Measurements from ENCODE around the gene SAMD4A. TPM values are rescaled to one million over a fixed set of nuclear protein-coding genes. Genes with fewer than 3 reads are reported as not detected.
A peak's percentile ranks its signal among the peaks of the same experiment; 100 is the strongest.

The SAMD4A gene
- total and polyA plus RNA-seq, 2 donors, result 1.7 to 2.8 TPM

DNA sequence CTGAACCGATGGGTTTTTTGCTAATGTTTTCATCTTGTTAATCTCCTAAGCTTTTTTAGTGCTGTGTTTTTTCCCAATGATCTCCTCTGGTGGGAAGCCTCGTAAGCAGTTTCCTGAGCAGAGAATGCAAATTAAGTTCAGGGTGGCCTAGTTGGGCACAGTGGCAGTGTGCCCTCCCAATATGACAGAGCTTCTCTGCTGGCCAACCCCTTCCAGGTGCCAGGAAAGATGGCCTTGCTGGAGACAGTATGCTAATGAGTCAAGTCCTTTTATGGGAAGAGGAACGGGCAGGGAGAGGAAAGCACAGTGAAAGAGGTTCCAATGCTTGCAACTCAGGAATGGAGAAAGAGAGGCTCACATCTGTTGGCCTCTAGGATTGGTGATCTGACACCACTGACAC lies 219.9 kb downstream of the SAMD4A start:
- no peaks in the 10 kb centered on the region for H3K36me3 ChIP-seq (ENCODE audit: control insufficient read depth in 2 of 2, insufficient read depth in 2 of 2, low read length in 1 of 2)
- H3K4me1 ChIP-seq (ENCODE audit: control insufficient read depth in 2 of 2, insufficient read depth in 2 of 2, low read length in 2 of 2), result peaks cover 0 to 7% of the 10 kb centered on the region in 2 donors
- 77% methylated on average over 3 of the region's 3 CpGs for WGBS

DNA sequence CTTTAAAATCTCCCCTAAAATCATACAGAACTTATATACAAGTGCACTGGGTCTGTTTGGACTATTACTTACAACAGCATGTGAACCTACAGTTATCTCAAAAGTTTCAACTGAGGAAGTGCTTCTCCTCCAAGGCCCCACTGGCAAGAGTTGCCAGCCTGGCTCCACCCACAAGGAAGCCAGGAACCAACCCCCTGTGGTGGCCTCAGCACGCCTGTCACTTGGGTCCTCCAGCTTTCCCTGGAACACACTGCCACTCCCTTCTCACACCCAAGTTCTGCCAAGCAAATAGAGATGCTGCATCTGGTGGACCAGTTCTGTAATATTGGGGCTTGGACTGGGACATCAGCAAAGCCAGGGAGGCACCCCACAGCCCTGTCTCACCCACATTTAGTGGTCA lies 220.3 kb downstream of the SAMD4A start:
- H3K27ac ChIP-seq (ENCODE audit: low read depth in 1 of 2, low read length in 1 of 2), result no peak overlapping the region
- H3K36me3 ChIP-seq (ENCODE audit: control insufficient read depth in 2 of 2, insufficient read depth in 2 of 2, low read length in 1 of 2), result no peaks in the 10 kb centered on the region
- peaks cover 0 to 7% of the 10 kb centered on the region in 2 donors for H3K4me1 ChIP-seq (ENCODE audit: control insufficient read depth in 2 of 2, insufficient read depth in 2 of 2, low read length in 2 of 2)
- WGBS, result 64% methylated on average over 1 of the region's 1 CpG
- H3K27me3 ChIP-seq (ENCODE audit: control insufficient read depth in 2 of 2, insufficient read depth in 1 of 2, low read length in 1 of 2), result no peaks in the 10 kb centered on the region
- DNase-seq (ENCODE audit: low read depth in 6 of 9, low spot score in 9 of 9), result peak in 1 of 9 donors; percentile 30
- H3K9me3 ChIP-seq (ENCODE audit: control insufficient read depth in 2 of 2, insufficient read depth in 1 of 2, low read length in 1 of 2), result no peaks in the 10 kb centered on the region
- no peak overlapping the region for H3K4me3 ChIP-seq (ENCODE audit: low read length in 2 of 2)

More for the DNA sequence above, 219.9 kb downstream of the SAMD4A start:
- no peaks in the 10 kb centered on the region for H3K27me3 ChIP-seq (ENCODE audit: control insufficient read depth in 2 of 2, insufficient read depth in 1 of 2, low read length in 1 of 2)
- H3K4me3 ChIP-seq (ENCODE audit: low read length in 2 of 2), result no peak overlapping the region
- no peaks in the 10 kb centered on the region for H3K9me3 ChIP-seq (ENCODE audit: control insufficient read depth in 2 of 2, insufficient read depth in 1 of 2, low read length in 1 of 2)
- DNase-seq (ENCODE audit: low read depth in 6 of 9, low spot score in 9 of 9), result no peak
- no peak overlapping the region for H3K27ac ChIP-seq (ENCODE audit: low read depth in 1 of 2, low read length in 1 of 2)

DNA sequence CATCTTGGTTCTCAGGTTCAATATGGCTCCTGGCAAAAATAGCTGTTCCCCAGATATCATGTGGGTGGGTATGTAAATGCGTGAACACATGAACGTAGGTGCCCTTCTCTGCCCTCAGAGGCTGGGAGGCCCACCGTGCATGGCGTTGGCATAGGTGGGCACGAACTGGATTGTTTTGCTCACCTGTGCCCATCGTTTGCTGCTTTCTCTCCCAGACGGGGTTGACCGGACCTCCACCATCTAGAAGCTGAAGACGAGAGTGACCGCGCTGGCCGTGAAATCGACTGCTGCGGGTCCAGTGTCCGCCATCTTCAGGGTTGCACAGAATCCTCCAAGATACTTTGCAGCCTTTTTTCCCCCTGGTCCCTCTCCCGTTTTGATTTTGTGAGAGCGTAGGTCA lies 221.8 kb downstream of the SAMD4A start:
- WGBS, result 95% methylated on average over 17 of the region's 17 CpGs
- Histone ChIP-seq H3K4me3 (ENCODE audit: low read length in 2 of 2) (no peak overlapping the region), H3K36me3 (ENCODE audit: control insufficient read depth in 2 of 2, insufficient read depth in 2 of 2, low read length in 1 of 2) (no peaks in the 10 kb centered on the region), H3K4me1 (ENCODE audit: control insufficient read depth in 2 of 2, insufficient read depth in 2 of 2, low read length in 2 of 2) (peaks cover 0 to 7% of the 10 kb centered on the region in 2 donors), H3K9me3 (ENCODE audit: control insufficient read depth in 2 of 2, insufficient read depth in 1 of 2, low read length in 1 of 2) (no peaks in the 10 kb centered on the region), H3K27ac (ENCODE audit: low read depth in 1 of 2, low read length in 1 of 2) (no peak overlapping the region), H3K27me3 (ENCODE audit: control insufficient read depth in 2 of 2, insufficient read depth in 1 of 2, low read length in 1 of 2) (no peaks in the 10 kb centered on the region)
- DNase-seq (ENCODE audit: low read depth in 6 of 9, low spot score in 9 of 9), result no peak

DNA sequence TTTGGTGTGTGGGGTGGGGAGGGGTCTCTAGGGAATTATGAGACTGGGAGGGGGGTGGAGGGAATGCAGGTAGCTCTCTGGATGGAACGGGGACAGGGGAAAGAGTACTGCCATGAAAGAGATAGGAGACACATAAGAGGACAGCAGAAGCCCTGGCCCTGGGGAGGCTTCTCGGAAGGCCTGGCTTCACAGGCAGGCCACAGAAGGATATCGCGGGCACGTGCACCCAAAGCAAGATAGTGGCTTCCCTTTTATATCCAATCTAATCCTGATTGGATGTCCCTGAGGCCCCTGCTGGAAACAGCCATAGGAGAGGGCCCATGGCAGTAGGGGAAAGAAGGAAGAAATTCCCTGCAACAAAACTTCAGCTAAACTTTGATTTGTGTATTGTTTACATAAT lies 222.2 kb downstream of the SAMD4A start:
- no peak overlapping the region for H3K27ac ChIP-seq (ENCODE audit: low read depth in 1 of 2, low read length in 1 of 2)
- H3K4me1 ChIP-seq (ENCODE audit: control insufficient read depth in 2 of 2, insufficient read depth in 2 of 2, low read length in 2 of 2), result peaks cover 0 to 7% of the 10 kb centered on the region in 2 donors
- no peak overlapping the region for H3K4me3 ChIP-seq (ENCODE audit: low read length in 2 of 2)
- no peaks in the 10 kb centered on the region for H3K36me3 ChIP-seq (ENCODE audit: control insufficient read depth in 2 of 2, insufficient read depth in 2 of 2, low read length in 1 of 2)
- no peaks in the 10 kb centered on the region for H3K27me3 ChIP-seq (ENCODE audit: control insufficient read depth in 2 of 2, insufficient read depth in 1 of 2, low read length in 1 of 2)
- H3K9me3 ChIP-seq (ENCODE audit: control insufficient read depth in 2 of 2, insufficient read depth in 1 of 2, low read length in 1 of 2), result no peaks in the 10 kb centered on the region
- DNase-seq (ENCODE audit: low read depth in 6 of 9, low spot score in 9 of 9), result no peak
- WGBS, result 98% methylated on average over 5 of the region's 5 CpGs

DNA sequence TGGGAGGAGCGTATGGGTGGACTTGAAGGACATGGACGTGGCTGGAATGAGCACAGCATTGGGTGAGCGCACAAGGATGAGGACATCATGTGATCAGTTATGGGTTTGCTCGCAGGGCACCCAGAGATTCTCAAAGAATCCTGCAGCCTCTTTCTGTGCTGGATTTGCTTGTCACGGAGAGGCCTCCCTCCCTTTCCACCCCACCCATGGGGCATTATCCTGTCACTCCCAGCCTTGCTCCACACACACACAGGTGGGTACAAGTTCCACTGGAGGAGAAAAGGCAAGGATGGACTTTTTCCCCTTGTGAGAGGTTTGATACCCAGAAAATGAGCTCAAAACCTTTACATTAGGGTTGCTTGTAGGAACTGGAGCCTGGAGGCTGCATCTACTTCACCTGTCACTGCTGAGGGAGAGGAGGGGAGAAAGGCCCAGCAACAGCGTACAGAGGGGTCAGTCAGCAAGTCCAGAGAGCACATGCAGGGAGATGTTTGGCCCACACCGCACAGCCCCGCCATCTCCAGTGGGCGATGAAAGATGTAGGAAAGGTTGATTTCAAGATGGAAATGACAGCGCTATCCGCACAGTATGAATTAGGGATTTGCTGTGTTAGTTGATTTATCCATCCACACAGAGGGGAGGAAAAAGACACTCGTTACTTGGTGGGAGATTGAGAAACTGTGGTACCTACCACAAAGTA lies 223.0 kb downstream of the SAMD4A start:
- WGBS, result 98% methylated on average over 12 of the region's 12 CpGs
- peaks cover 0 to 7% of the 10 kb centered on the region in 2 donors for H3K4me1 ChIP-seq (ENCODE audit: control insufficient read depth in 2 of 2, insufficient read depth in 2 of 2, low read length in 2 of 2)
- H3K27me3 ChIP-seq (ENCODE audit: control insufficient read depth in 2 of 2, insufficient read depth in 1 of 2, low read length in 1 of 2), result no peaks in the 10 kb centered on the region
- no peaks in the 10 kb centered on the region for H3K36me3 ChIP-seq (ENCODE audit: control insufficient read depth in 2 of 2, insufficient read depth in 2 of 2, low read length in 1 of 2)
- no peak overlapping the region for H3K27ac ChIP-seq (ENCODE audit: low read depth in 1 of 2, low read length in 1 of 2)
- no peak overlapping the region for H3K4me3 ChIP-seq (ENCODE audit: low read length in 2 of 2)
- H3K9me3 ChIP-seq (ENCODE audit: control insufficient read depth in 2 of 2, insufficient read depth in 1 of 2, low read length in 1 of 2), result no peaks in the 10 kb centered on the region
- no peak for DNase-seq (ENCODE audit: low read depth in 6 of 9, low spot score in 9 of 9)

DNA sequence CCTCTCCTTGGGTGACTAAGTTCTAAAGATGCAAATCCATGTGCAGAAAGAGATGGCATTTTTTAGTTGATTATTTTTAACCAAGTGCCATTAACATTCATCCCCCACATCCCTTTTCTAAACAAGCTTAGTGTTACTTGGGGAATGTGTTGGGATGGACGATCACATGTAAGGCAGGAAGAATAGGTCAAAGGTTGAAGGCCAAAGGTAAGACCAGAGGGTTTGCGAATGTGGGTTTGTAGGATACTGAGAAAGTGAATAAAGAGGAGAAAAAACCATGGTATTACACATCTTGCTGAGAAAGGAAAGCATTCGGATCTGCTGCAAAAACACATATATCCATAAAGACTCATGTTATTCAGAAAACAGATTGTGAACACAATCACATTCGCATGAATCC lies 224.1 kb downstream of the SAMD4A start:
- Histone ChIP-seq H3K9me3 (ENCODE audit: control insufficient read depth in 2 of 2, insufficient read depth in 1 of 2, low read length in 1 of 2) (peaks cover 0 to 8% of the 10 kb centered on the region in 2 donors), H3K4me1 (ENCODE audit: control insufficient read depth in 2 of 2, insufficient read depth in 2 of 2, low read length in 2 of 2) (peaks cover 0 to 7% of the 10 kb centered on the region in 2 donors), H3K4me3 (ENCODE audit: low read length in 2 of 2) (no peak overlapping the region), H3K27ac (ENCODE audit: low read depth in 1 of 2, low read length in 1 of 2) (no peak overlapping the region), H3K27me3 (ENCODE audit: control insufficient read depth in 2 of 2, insufficient read depth in 1 of 2, low read length in 1 of 2) (no peaks in the 10 kb centered on the region), H3K36me3 (ENCODE audit: control insufficient read depth in 2 of 2, insufficient read depth in 2 of 2, low read length in 1 of 2) (no peaks in the 10 kb centered on the region)
- DNase-seq (ENCODE audit: low read depth in 6 of 9, low spot score in 9 of 9), result no peak
- WGBS, result 97% methylated on average over 4 of the region's 4 CpGs

DNA sequence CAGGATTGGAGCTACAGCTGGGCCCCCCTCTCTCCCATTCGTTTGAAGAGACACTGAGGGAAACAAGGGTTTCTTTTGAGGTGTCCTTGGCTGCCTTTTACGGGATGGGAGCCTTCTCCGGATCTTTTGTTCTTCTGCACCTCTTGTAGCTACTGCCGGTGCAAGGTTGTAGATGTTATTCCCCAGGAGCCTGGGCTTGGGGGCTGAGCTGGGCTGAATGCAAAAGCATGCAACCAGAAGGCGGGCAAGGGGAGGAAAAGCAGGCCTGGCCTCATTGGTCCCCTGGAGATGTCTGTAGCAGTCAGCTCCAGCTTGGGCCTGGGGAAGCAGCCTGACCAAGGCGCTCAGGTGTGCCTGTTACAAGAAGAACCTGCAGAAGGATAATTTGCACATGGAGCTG lies 225.4 kb downstream of the SAMD4A start:
- peaks cover 0 to 8% of the 10 kb centered on the region in 2 donors for H3K9me3 ChIP-seq (ENCODE audit: control insufficient read depth in 2 of 2, insufficient read depth in 1 of 2, low read length in 1 of 2)
- WGBS, result 93% methylated on average over 6 of the region's 6 CpGs
- no peak for DNase-seq (ENCODE audit: low read depth in 6 of 9, low spot score in 9 of 9)
- no peak overlapping the region for H3K27ac ChIP-seq (ENCODE audit: low read depth in 1 of 2, low read length in 1 of 2)
- H3K4me1 ChIP-seq (ENCODE audit: control insufficient read depth in 2 of 2, insufficient read depth in 2 of 2, low read length in 2 of 2), result peaks cover 0 to 2% of the 10 kb centered on the region in 2 donors
- H3K27me3 ChIP-seq (ENCODE audit: control insufficient read depth in 2 of 2, insufficient read depth in 1 of 2, low read length in 1 of 2), result no peaks in the 10 kb centered on the region
- H3K36me3 ChIP-seq (ENCODE audit: control insufficient read depth in 2 of 2, insufficient read depth in 2 of 2, low read length in 1 of 2), result no peaks in the 10 kb centered on the region
- H3K4me3 ChIP-seq (ENCODE audit: low read length in 2 of 2), result no peak overlapping the region

DNA sequence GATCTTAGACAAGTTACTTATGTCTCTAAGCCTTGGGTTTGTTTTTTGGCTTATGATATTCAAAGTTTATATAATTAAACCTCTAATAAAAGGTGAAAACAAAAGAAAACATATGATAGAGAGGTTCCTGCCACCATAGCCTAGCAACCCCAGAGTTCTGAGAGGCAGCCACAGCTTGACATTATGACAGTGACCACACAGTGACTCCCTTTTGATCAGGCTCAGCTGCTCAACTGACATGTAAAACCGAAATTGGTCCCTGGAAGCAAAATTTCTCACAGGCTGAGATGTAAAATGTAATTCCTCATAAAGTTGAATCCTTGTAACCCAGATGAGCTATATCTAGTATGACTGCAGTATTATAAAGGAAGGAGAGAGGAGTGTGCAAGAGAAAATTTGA lies 227.2 kb downstream of the SAMD4A start:
- no peaks in the 10 kb centered on the region for H3K4me1 ChIP-seq (ENCODE audit: control insufficient read depth in 2 of 2, insufficient read depth in 2 of 2, low read length in 2 of 2)
- H3K27ac ChIP-seq (ENCODE audit: low read depth in 1 of 2, low read length in 1 of 2), result no peak overlapping the region
- H3K36me3 ChIP-seq (ENCODE audit: control insufficient read depth in 2 of 2, insufficient read depth in 2 of 2, low read length in 1 of 2), result no peaks in the 10 kb centered on the region
- DNase-seq (ENCODE audit: low read depth in 6 of 9, low spot score in 9 of 9), result peak in 1 of 9 donors; percentile 6
- H3K4me3 ChIP-seq (ENCODE audit: low read length in 2 of 2), result no peak overlapping the region
- WGBS, result 85% methylated on average over 1 of the region's 1 CpG
- H3K27me3 ChIP-seq (ENCODE audit: control insufficient read depth in 2 of 2, insufficient read depth in 1 of 2, low read length in 1 of 2), result no peaks in the 10 kb centered on the region
- H3K9me3 ChIP-seq (ENCODE audit: control insufficient read depth in 2 of 2, insufficient read depth in 1 of 2, low read length in 1 of 2), result peaks cover 0 to 8% of the 10 kb centered on the region in 2 donors

DNA sequence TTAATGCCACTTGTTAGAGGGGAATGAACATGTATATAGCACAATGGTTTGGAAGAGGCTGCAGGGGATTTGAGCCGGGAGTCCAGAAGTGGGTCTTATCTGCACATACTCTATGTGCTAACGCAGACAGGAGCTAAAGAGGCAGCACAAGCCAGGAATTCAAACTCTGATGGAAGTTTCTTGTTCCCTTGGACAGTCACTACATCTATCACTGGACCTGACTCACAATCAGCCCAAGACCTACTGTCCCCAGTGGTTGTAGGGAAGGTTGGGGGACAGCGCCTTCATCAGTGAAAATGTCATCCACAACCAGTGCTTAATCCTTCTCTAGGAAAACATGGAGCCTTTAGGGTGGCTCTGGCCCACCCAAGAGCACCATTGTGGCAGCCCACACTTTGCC lies 227.9 kb downstream of the SAMD4A start:
- no peak overlapping the region for H3K4me3 ChIP-seq (ENCODE audit: low read length in 2 of 2)
- DNase-seq (ENCODE audit: low read depth in 6 of 9, low spot score in 9 of 9), result no peak
- H3K4me1 ChIP-seq (ENCODE audit: control insufficient read depth in 2 of 2, insufficient read depth in 2 of 2, low read length in 2 of 2), result no peaks in the 10 kb centered on the region
- H3K36me3 ChIP-seq (ENCODE audit: control insufficient read depth in 2 of 2, insufficient read depth in 2 of 2, low read length in 1 of 2), result no peaks in the 10 kb centered on the region
- no peaks in the 10 kb centered on the region for H3K27me3 ChIP-seq (ENCODE audit: control insufficient read depth in 2 of 2, insufficient read depth in 1 of 2, low read length in 1 of 2)
- no peak overlapping the region for H3K27ac ChIP-seq (ENCODE audit: low read depth in 1 of 2, low read length in 1 of 2)
- WGBS, result 99% methylated on average over 3 of the region's 3 CpGs
- H3K9me3 ChIP-seq (ENCODE audit: control insufficient read depth in 2 of 2, insufficient read depth in 1 of 2, low read length in 1 of 2), result peaks cover 0 to 8% of the 10 kb centered on the region in 2 donors

All from thymus (tissue), 11 donors.